ENCODE measurements around the gene AFTPH.

AFTPH gene

GRCh38 chr2:64562148-64562784, 38.1 kb downstream of the AFTPH start:
- Histone ChIP-seq H2BK120ac (ENCODE audit: low read depth, low read length) (no peak overlapping the region), H2AK5ac (ENCODE audit: low read length) (no peak overlapping the region), H4K5ac (ENCODE audit: low read length) (no peak overlapping the region), H3K27me3 (ENCODE audit: insufficient read depth, low read length, poor library complexity) (no peaks in the 10 kb centered on the region), H4K8ac (ENCODE audit: low read depth, low read length) (no peak overlapping the region), H3K79me2 (ENCODE audit: control insufficient read depth, insufficient read depth, low read length) (no peaks in the 10 kb centered on the region), H3K4me3 (ENCODE audit: low read length) (no peak overlapping the region), H3K4me1 (ENCODE audit: control insufficient read depth, low read depth, low read length) (peaks cover 2% of the 10 kb centered on the region), H2BK15ac (replicated peaks; ENCODE audit: low read depth) (no peak overlapping the region), H3K4ac (ENCODE audit: low read depth, low read length) (no peak overlapping the region), H3K18ac (ENCODE audit: low read length) (no peak overlapping the region), H2BK5ac (ENCODE audit: low read length) (no peak overlapping the region), H3K9ac (ENCODE audit: low read length) (no peak overlapping the region), H3K56ac (ENCODE audit: low read length) (no peak overlapping the region), H3K23ac (ENCODE audit: low read length) (no peak overlapping the region), H3K4me2 (ENCODE audit: low read length) (no peak overlapping the region), H3K79me1 (ENCODE audit: low read length) (no peaks in the 10 kb centered on the region), H3K27ac (ENCODE audit: low read depth, low read length) (no peak overlapping the region), H3K36me3 (ENCODE audit: control insufficient read depth, insufficient read depth, low read length) (no peaks in the 10 kb centered on the region)
- no peak for DNase-seq
- WGBS (ENCODE audit: extremely low coverage, insufficient coverage, low lambda C conversion rate) = no CpG with 5 or more reads among the region's 2 CpGs

GRCh38 chr2:64563436-64563938, 39.4 kb downstream of the AFTPH start:
- H3K36me3 ChIP-seq (ENCODE audit: control insufficient read depth, insufficient read depth, low read length) = no peaks in the 10 kb centered on the region
- DNase-seq = no peak
- no peak overlapping the region for H3K4me2 ChIP-seq (ENCODE audit: low read length)
- no CpG with 5 or more reads among the region's 6 CpGs for WGBS (ENCODE audit: extremely low coverage, insufficient coverage, low lambda C conversion rate)
- H3K79me1 ChIP-seq (ENCODE audit: low read length) = no peaks in the 10 kb centered on the region
- H2AK5ac ChIP-seq (ENCODE audit: low read length) = no peak overlapping the region
- H3K4ac ChIP-seq (ENCODE audit: low read depth, low read length) = no peak overlapping the region
- H3K79me2 ChIP-seq (ENCODE audit: control insufficient read depth, insufficient read depth, low read length) = no peaks in the 10 kb centered on the region
- no peak overlapping the region for H3K27ac ChIP-seq (ENCODE audit: low read depth, low read length)
- H3K56ac ChIP-seq (ENCODE audit: low read length) = no peak overlapping the region
- H3K9ac ChIP-seq (ENCODE audit: low read length) = no peak overlapping the region
- no peak overlapping the region for H2BK120ac ChIP-seq (ENCODE audit: low read depth, low read length)
- no peak overlapping the region for H4K5ac ChIP-seq (ENCODE audit: low read length)
- H2BK5ac ChIP-seq (ENCODE audit: low read length) = no peak overlapping the region
- H3K4me1 ChIP-seq (ENCODE audit: control insufficient read depth, low read depth, low read length) = peaks cover 2% of the 10 kb centered on the region
- H3K27me3 ChIP-seq (ENCODE audit: insufficient read depth, low read length, poor library complexity) = no peaks in the 10 kb centered on the region
- H4K8ac ChIP-seq (ENCODE audit: low read depth, low read length) = no peak overlapping the region
- H3K4me3 ChIP-seq (ENCODE audit: low read length) = no peak overlapping the region
- H3K18ac ChIP-seq (ENCODE audit: low read length) = no peak overlapping the region
- no peak overlapping the region for H3K23ac ChIP-seq (ENCODE audit: low read length)
- no peak overlapping the region for H2BK15ac ChIP-seq (replicated peaks; ENCODE audit: low read depth)

GRCh38 chr2:64565949-64566710, 42.0 kb downstream of the AFTPH start:
- H3K4me2 ChIP-seq (ENCODE audit: low read length) = no peak overlapping the region
- H3K79me2 ChIP-seq (ENCODE audit: control insufficient read depth, insufficient read depth, low read length) = no peaks in the 10 kb centered on the region
- no peaks in the 10 kb centered on the region for H3K27me3 ChIP-seq (ENCODE audit: insufficient read depth, low read length, poor library complexity)
- H3K4me1 ChIP-seq (ENCODE audit: control insufficient read depth, low read depth, low read length) = peaks cover 2% of the 10 kb centered on the region
- H3K79me1 ChIP-seq (ENCODE audit: low read length) = no peaks in the 10 kb centered on the region
- no peak overlapping the region for H3K27ac ChIP-seq (ENCODE audit: low read depth, low read length)
- peak; percentile 7 for DNase-seq
- H2BK5ac ChIP-seq (ENCODE audit: low read length) = no peak overlapping the region
- no peak overlapping the region for H3K9ac ChIP-seq (ENCODE audit: low read length)
- H3K36me3 ChIP-seq (ENCODE audit: control insufficient read depth, insufficient read depth, low read length) = no peaks in the 10 kb centered on the region
- H3K23ac ChIP-seq (ENCODE audit: low read length) = no peak overlapping the region
- H2BK120ac ChIP-seq (ENCODE audit: low read depth, low read length) = no peak overlapping the region
- no CpG with 5 or more reads among the region's 1 CpG for WGBS (ENCODE audit: extremely low coverage, insufficient coverage, low lambda C conversion rate)
- no peak overlapping the region for H3K18ac ChIP-seq (ENCODE audit: low read length)
- H3K4ac ChIP-seq (ENCODE audit: low read depth, low read length) = no peak overlapping the region
- no peak overlapping the region for H4K5ac ChIP-seq (ENCODE audit: low read length)
- no peak overlapping the region for H3K4me3 ChIP-seq (ENCODE audit: low read length)
- no peak overlapping the region for H4K8ac ChIP-seq (ENCODE audit: low read depth, low read length)
- no peak overlapping the region for H2BK15ac ChIP-seq (replicated peaks; ENCODE audit: low read depth)
- no peak overlapping the region for H3K56ac ChIP-seq (ENCODE audit: low read length)
- H2AK5ac ChIP-seq (ENCODE audit: low read length) = no peak overlapping the region

GRCh38 chr2:64567473-64567872, 43.3 kb downstream of the AFTPH start:
- Histone ChIP-seq H3K27ac (ENCODE audit: low read depth, low read length) (no peak overlapping the region), H3K18ac (ENCODE audit: low read length) (no peak overlapping the region), H2BK120ac (ENCODE audit: low read depth, low read length) (no peak overlapping the region), H3K23ac (ENCODE audit: low read length) (no peak overlapping the region), H3K4ac (ENCODE audit: low read depth, low read length) (no peak overlapping the region), H3K4me2 (ENCODE audit: low read length) (no peak overlapping the region), H3K79me1 (ENCODE audit: low read length) (no peaks in the 10 kb centered on the region), H3K4me3 (ENCODE audit: low read length) (no peak overlapping the region), H3K4me1 (ENCODE audit: control insufficient read depth, low read depth, low read length) (peaks cover 2% of the 10 kb centered on the region), H2BK5ac (ENCODE audit: low read length) (no peak overlapping the region), H3K27me3 (ENCODE audit: insufficient read depth, low read length, poor library complexity) (no peaks in the 10 kb centered on the region), H3K79me2 (ENCODE audit: control insufficient read depth, insufficient read depth, low read length) (no peaks in the 10 kb centered on the region), H3K56ac (ENCODE audit: low read length) (no peak overlapping the region), H4K5ac (ENCODE audit: low read length) (no peak overlapping the region), H3K36me3 (ENCODE audit: control insufficient read depth, insufficient read depth, low read length) (no peaks in the 10 kb centered on the region), H2BK15ac (replicated peaks; ENCODE audit: low read depth) (no peak overlapping the region), H4K8ac (ENCODE audit: low read depth, low read length) (no peak overlapping the region), H2AK5ac (ENCODE audit: low read length) (no peak overlapping the region), H3K9ac (ENCODE audit: low read length) (no peak overlapping the region)
- DNase-seq = no peak
- WGBS (ENCODE audit: extremely low coverage, insufficient coverage, low lambda C conversion rate) = no CpG with 5 or more reads among the region's 6 CpGs

- no peak overlapping the region for H3K18ac ChIP-seq (ENCODE audit: low read length)
- H2AK5ac ChIP-seq (ENCODE audit: low read length) = no peak overlapping the region
- DNase-seq = peak; percentile 14
- H3K4me3 ChIP-seq (ENCODE audit: low read length) = no peak overlapping the region
- WGBS (ENCODE audit: extremely low coverage, insufficient coverage, low lambda C conversion rate) = no CpG with 5 or more reads among the region's 7 CpGs
- H4K8ac ChIP-seq (ENCODE audit: low read depth, low read length) = no peak overlapping the region
- H3K79me2 ChIP-seq (ENCODE audit: control insufficient read depth, insufficient read depth, low read length) = no peaks in the 10 kb centered on the region
- H3K27ac ChIP-seq (ENCODE audit: low read depth, low read length) = no peak overlapping the region
- H3K27me3 ChIP-seq (ENCODE audit: insufficient read depth, low read length, poor library complexity) = no peaks in the 10 kb centered on the region
- H3K4me1 ChIP-seq (ENCODE audit: control insufficient read depth, low read depth, low read length) = peaks cover 2% of the 10 kb centered on the region
- H3K4ac ChIP-seq (ENCODE audit: low read depth, low read length) = no peak overlapping the region
- no peak overlapping the region for H3K9ac ChIP-seq (ENCODE audit: low read length)
- no peak overlapping the region for H3K56ac ChIP-seq (ENCODE audit: low read length)
- no peak overlapping the region for H2BK120ac ChIP-seq (ENCODE audit: low read depth, low read length)
- H2BK5ac ChIP-seq (ENCODE audit: low read length) = no peak overlapping the region
- no peaks in the 10 kb centered on the region for H3K79me1 ChIP-seq (ENCODE audit: low read length)
- no peaks in the 10 kb centered on the region for H3K36me3 ChIP-seq (ENCODE audit: control insufficient read depth, insufficient read depth, low read length)
- H3K23ac ChIP-seq (ENCODE audit: low read length) = no peak overlapping the region
- H4K5ac ChIP-seq (ENCODE audit: low read length) = no peak overlapping the region
- no peak overlapping the region for H3K4me2 ChIP-seq (ENCODE audit: low read length)
- H2BK15ac ChIP-seq (replicated peaks; ENCODE audit: low read depth) = no peak overlapping the region
Observed at GRCh38 chr2:64568836-64569235, 44.7 kb downstream of the AFTPH start.

Data from mesendoderm (in vitro differentiated cells).